Femur (tissue), 1 donor: ENCODE data around the gene EXD1.
"Not testable (repeated sequence)": the region's sequence is repeated elsewhere in the genome, so short reads cannot be mapped to it uniquely, and the experiment has no call there.

Source experiments
- DNase-seq: peaks from one replicate; pipeline ENCODE4 v3.0.0-alpha.2; 2017

EXD1 gene

GRCh38 chr15:41230345-41230649 lies 260 bp downstream of the EXD1 start:
- DNase-seq, result no peak

DNA sequence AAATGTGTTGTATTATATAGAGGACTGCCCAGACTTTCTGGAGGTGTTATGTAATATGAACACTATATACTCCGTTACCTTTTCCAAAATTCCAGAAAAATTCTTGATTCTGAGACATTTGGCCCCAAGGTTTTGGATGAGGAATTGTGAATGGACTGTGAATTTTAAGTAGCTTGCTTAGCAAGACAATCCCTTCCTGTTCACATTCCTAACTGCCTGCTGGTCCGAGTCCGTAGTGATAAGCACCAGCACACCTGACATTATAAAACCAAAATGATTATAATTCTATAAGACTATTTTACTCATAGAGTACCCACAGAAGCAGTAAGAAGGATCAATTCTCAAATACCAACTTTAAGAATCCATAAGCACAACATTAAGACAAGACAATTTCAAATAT lies 11.2 kb downstream of the EXD1 start:
- DNase-seq, result no peak

GRCh38 chr15:41218851-41219250 lies 11.7 kb downstream of the EXD1 start:
- no peak for DNase-seq

DNA sequence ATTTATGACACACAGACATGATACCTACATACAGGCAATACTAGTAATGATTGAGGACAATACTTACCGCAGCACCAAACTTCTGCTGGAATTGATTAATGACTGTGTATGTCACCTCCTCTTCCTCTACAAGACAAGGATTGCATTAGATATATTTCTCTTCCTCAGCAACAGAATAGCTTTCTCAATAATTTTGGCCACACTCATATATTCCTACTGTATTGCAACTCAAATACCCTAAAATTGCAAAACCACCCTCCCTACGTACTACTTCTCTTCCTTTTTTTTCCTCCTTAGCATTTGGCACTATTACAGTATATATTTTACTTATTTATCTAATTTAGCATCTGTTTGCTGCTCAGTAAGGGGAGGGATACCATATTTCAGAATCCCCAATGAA lies 14.8 kb downstream of the EXD1 start:
- no peak for DNase-seq

DNA sequence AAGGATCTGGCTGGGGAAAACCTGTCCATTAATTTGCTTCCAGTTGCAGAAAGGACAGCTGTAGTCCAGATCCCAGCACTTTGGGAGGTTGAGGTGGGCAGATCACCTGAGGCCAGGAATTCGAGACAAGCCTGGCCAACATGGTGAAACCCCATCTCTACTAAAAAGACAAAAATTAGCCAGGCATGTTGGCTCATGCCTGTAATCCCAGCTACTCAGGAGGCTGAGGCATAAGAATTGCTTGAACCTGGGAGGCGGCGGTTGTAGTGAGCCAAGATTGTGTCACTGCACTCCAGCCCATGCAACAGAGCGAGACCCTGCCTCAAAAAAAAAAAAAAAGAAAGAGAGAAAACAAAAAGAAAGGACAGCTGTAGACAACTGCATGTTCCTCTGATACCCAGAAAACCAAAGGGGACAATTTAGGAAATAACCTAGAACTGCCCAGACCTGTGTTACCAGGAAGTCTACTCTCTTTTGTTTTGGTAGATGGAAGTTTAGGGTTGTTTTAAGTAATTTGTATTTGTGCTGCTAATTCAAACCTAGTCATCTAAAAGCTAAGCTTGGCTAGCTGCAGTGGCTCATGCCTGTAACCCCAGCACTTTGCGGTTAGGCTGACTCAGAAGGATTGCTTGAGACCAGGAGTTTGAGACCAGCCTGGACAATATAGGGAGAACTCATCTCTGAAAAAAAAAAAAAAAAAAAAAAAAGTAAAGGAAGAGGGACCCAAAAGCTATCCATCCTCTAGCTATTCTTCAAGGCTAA lies 22.7 kb downstream of the EXD1 start:
- no peak for DNase-seq

GRCh38 chr15:41205315-41205714 lies 25.2 kb downstream of the EXD1 start:
- DNase-seq, result no peak

DNA sequence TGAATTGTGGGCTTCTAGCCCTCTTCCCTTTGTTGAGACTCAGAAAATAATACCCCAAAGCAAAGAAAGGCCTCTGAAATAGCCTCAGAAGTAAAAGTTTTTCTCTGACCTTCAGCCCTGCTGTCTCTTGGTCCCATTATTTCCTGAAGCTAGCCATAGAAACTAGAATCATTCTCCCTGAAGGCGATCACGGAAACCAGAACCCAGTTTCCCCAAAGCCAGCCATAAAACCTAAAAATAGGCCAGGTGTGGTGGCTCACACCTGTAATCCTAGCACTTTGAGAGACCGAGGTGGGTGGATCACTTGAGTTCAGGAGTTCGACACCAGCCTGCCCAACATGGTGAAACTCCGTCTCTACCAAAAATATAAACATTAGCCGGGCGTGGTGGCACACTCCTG lies 27.2 kb downstream of the EXD1 start:
- no peak for DNase-seq

GRCh38 chr15:41199470-41199869 lies 31.1 kb downstream of the EXD1 start:
- no peak for DNase-seq

GRCh38 chr15:41194444-41194843 lies 36.1 kb downstream of the EXD1 start:
- DNase-seq, result no peak

- DNase-seq, result no peak
Observed at GRCh38 chr15:41183581-41183980, 47.0 kb downstream of the EXD1 start.

- no peak for DNase-seq
Observed at GRCh38 chr15:41182266-41182665, 48.3 kb downstream of the EXD1 start.

DNA sequence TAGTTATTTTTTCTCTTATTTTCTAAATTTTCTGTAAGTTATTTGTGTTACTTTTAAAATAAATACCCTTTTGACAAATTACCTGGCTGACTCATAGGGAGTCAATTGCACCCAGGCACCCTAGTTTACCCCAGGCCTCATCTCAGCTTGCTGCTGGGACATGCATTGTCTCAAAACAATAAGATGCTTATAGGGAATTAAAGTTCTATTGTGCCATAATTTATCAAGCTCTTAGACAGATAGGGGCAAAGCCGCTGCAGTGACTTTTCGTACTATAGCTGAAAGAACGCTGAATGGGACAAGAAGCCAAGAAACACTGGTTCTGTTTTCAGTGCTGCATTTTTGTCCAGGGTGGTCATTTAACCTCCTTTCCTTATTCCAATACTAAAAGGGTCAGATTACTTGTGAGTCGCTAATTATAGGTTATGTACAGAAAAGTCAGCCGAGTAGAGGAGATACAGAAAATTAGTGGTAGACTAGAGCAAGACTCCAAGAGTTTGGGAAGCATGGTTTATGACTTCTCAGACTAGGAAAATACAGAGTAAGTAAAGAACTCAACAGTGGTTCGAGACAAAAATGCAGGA lies 50.3 kb downstream of the EXD1 start:
- no peak for DNase-seq

DNA sequence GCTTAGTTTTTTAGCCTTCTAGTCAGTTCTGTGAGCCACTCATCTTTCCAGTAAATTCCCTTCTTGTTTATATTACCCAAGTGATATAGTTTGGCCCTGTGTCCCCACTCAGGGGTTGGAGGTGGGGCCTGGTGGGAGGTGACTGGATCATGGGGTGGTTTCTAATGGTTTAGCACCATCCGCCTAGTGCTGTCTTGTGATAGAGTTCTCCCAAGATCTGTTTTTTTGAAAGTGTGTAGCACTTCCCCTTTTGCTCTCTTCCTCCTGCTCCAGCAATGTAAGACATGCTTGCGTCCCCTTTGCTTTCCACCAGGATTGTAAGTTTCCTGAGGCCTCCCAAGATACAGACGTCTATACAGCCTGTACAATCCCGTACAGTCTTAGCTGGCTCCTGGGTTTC lies 60.8 kb downstream of the EXD1 start:
- no peak for DNase-seq

GRCh38 chr15:41169086-41169485 lies 61.5 kb downstream of the EXD1 start:
- no peak for DNase-seq

- no peak for DNase-seq
Observed at GRCh38 chr15:41161736-41162135, 68.8 kb downstream of the EXD1 start.

DNA sequence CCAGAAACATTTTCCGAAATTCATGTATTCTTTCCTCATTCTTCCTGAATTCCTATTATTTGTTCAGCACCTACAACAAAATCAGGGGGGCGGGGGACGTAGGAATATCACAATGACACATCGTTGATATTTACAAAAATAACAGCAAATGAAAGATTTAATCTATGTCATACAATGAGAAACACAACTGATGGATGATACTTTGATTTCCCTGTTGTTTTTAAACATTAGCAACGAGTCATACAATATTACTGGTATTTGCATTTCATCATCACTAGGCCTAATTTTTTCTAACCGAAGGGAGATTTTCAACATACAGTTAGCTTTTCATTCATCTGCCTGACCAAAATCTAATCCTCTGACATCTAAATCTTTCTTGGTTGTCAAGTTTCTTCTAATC lies 69.2 kb downstream of the EXD1 start:
- DNase-seq, result no peak

DNA sequence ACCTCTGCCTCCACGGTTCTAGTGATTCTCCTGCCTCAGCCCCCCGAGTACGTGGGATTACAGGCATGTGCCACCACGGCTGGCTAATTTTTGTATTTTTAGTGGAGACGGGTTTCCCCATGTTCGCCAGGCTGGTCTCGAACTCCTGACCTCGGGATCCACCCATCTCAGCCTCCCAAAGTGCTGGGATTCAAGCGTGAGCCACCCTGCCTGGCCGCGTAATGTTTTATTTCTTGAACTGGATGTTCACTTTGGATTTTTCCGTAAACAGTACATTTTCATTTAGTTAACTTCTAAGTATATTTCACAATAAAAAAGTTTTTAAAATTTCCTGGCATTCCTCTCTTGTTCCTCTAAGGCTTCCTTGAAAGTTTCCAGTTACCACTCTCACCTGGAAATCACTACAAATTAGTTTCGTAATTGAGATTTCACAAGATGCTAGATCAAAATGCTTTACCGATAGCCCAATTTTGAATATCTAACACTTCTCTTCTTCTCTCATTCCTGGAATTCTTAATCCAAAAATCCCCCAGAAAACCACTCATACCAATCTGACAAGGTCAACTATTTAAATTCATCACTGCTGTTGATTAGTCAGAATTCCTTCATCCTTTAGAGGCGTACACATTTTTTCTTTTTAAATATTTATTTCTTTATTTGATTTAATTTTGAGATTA lies 69.8 kb downstream of the EXD1 start:
- no peak for DNase-seq

DNA sequence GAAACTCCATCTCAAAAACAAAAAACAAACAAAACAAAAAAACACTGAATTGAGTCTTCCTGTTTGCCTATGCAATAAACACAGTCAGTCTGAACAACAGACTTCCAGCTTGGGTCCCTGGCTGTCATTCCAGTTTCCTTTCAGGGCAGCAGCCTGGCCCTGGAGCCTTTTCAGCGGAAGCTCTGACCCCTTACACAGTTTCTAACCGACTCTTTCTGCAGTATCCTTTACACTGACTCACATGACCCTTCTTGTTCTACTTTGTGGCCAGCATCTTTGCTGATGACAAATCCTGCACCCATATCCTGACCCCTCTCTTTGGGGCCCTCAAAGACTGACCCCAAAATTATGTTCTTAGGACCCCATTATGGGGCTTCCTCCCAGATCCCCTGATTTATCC lies 76.1 kb downstream of the EXD1 start:
- no peak for DNase-seq

DNA sequence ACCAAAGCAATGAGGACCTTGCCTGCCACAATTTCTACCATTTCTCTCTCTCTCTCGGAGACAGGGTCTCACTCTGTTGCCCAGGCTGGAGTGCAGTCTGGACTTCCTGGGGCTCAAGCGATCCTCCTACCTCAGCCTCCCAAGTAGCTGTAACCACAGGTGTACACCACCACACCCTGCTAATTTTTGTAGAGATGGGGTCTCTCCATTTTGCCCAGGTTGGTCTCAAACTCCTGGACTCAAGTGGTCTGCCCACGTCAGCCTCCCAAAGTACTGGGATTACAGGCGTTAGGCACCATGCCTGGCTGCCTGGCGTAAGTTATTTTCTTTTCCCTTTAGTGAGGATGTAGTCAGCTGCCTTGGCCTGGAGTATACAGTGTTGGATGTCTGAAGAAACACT lies 76.8 kb downstream of the EXD1 start:
- DNase-seq, result no peak

DNA sequence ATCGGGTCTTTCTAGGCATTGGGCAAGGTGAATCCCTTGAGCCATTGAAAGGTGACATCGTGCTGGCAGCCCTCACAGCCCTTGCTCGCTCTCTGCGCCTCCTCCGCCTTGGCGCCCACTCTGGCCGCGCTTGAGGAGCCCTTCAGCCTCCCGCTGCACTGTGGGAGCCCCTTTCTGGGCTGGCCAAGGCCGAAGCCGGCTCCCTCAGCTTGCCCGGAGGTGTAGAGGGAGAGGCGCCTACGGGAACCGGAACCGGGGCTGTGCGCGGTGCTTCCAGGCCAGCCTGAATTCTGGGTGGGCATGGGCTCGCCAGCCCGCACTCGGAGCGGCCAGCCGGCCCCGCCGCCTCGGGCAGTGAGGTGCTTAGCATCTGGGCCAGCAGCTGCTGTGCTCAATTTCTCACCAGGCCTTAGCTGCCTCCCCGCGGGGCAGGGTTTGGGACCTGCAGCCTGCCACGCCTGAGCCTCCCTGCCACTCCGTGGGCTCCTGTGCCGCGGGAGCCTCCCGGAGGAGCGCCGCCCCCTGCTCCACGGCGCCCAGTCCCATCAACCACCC lies 79.0 kb downstream of the EXD1 start:
- DNase-seq, result no peak

- DNase-seq, result no peak
Observed at GRCh38 chr15:41150279-41150678, 80.3 kb downstream of the EXD1 start.

- DNase-seq, result no peak
Observed at GRCh38 chr15:41148065-41148464, 82.5 kb downstream of the EXD1 start.

- no peak for DNase-seq
Observed at GRCh38 chr15:41139619-41140018, 90.9 kb downstream of the EXD1 start.

GRCh38 chr15:41139112-41139511 lies 91.4 kb downstream of the EXD1 start:
- DNase-seq, result not testable (repeated sequence)
